H1 (cell line): ENCODE results near the gene AKR7A2. TPM values are rescaled to one million over a fixed set of nuclear protein-coding genes. Genes with fewer than 3 reads are reported as not detected.

ENCODE experiments used
- CTCF ChIA-PET: fragments of 300-600 bp; sonication (Branson Sonifier 250); formaldehyde crosslinking; loops from one replicate; lab custom pipeline; 2021; ENCODE audit not compliant: partially characterized antibody; lab: Charles Lee
- POLR2A ChIA-PET: fragments of 300-600 bp; sonication (Branson Sonifier 250); formaldehyde crosslinking; loops from one replicate; lab custom pipeline; 2021; ENCODE audit warnings: inconsistent platforms; ENCODE audit not compliant: partially characterized antibody; lab: Charles Lee
- DNase-seq, 2 experiments: peaks; one replicate each; pipeline versions ENCODE4 v3.0.0 to v3.0.0-alpha.2; 2010 to 2022; ENCODE audit warnings: low spot score in 2 of 2, low read depth in 1 of 2, mixed read lengths in 1 of 2
- FAIRE-seq: peaks from 2 replicates; lab custom pipeline; 2011; peaks lifted over from hg19 to GRCh38; lab: Jason Lieb, UNC
- H2AFZ ChIP-seq: 2 replicates; pipeline ENCODE4 v1.8.1; 2012; ENCODE audit warnings: low read length, inconsistent platforms
- H2AK5ac ChIP-seq: 2 replicates; pipeline ENCODE4 v1.6.1; 2013; ENCODE audit warnings: low read depth, low read length
- H2BK120ac ChIP-seq: replicated peaks from 2 replicates; pipeline ENCODE3; 2013; ENCODE audit warnings: low read depth, low read length, inconsistent platforms
- H2BK12ac ChIP-seq: 2 replicates; pipeline ENCODE4 v1.6.1; 2013; ENCODE audit warnings: low read depth, low read length
- H2BK15ac ChIP-seq: 2 replicates; pipeline ENCODE4 v1.6.1; 2013; ENCODE audit warnings: low read length
- H2BK20ac ChIP-seq: 2 replicates; pipeline ENCODE4 v1.6.1; 2013; ENCODE audit warnings: low read length
- H2BK5ac ChIP-seq: 2 replicates; pipeline ENCODE4 v1.6.1; 2013; ENCODE audit warnings: low read depth, low read length
- H3K14ac ChIP-seq: 2 replicates; pipeline ENCODE4 v1.6.1; 2013; ENCODE audit warnings: inconsistent platforms; ENCODE audit not compliant: insufficient read length
- H3K18ac ChIP-seq: 2 replicates; pipeline ENCODE4 v1.6.1; 2013; ENCODE audit warnings: low read length; ENCODE audit errors: extremely low read depth
- H3K23ac ChIP-seq: 2 replicates; pipeline ENCODE4 v1.6.1; 2013; ENCODE audit warnings: inconsistent platforms; ENCODE audit not compliant: insufficient read length
- H3K23me2 ChIP-seq: 2 replicates; pipeline ENCODE4 v1.6.1; 2013; ENCODE audit warnings: low read depth, low read length
- H3K27ac ChIP-seq: 2 replicates; pipeline ENCODE4 v1.6.1; 2011; ENCODE audit warnings: low read depth, low read length, inconsistent platforms
- H3K27me3 ChIP-seq, 4 experiments: replicated peaks in 1 of 4; 1 replicate in 1 of 4; 2 replicates in 3 of 4; pipeline versions ENCODE4 v1.6.1 to v1.8.1; 2011 to 2013; ENCODE audit warnings: low read length in 3 of 4, mild to moderate bottlenecking in 3 of 4, inconsistent platforms in 2 of 4, mixed read lengths in 2 of 4, moderate library complexity in 1 of 4; ENCODE audit not compliant: control insufficient read depth in 3 of 4, insufficient read depth in 3 of 4; ENCODE audit errors: extremely low read depth in 1 of 4
- H3K36me3 ChIP-seq, 4 experiments: 2 replicates each; pipeline versions ENCODE4 v1.6.1 to v1.8.1; 2011 to 2013; ENCODE audit warnings: mild to moderate bottlenecking in 4 of 4, low read length in 3 of 4, moderate library complexity in 2 of 4, control low read depth in 1 of 4, inconsistent platforms in 1 of 4; ENCODE audit not compliant: insufficient read depth in 4 of 4, control insufficient read depth in 2 of 4
- H3K4ac ChIP-seq: replicated peaks from 2 replicates; pipeline ENCODE3; 2013; ENCODE audit warnings: low read length, low read depth, mixed read lengths, inconsistent platforms; ENCODE audit not compliant: insufficient read length
- H3K4me1 ChIP-seq, 4 experiments: replicated peaks in 1 of 4; 1 replicate in 1 of 4; 2 replicates in 3 of 4; pipeline versions ENCODE4 v1.6.1 to v1.8.1; 2011 to 2013; ENCODE audit warnings: low read length in 3 of 4, inconsistent platforms in 2 of 4, mixed read lengths in 1 of 4; ENCODE audit not compliant: insufficient read depth in 4 of 4, control insufficient read depth in 3 of 4
- H3K4me2 ChIP-seq, 2 experiments: 2 replicates each; pipeline versions ENCODE4 v1.6.1 to v1.8.1; 2011 to 2013; ENCODE audit warnings: low read depth in 2 of 2, low read length in 2 of 2, control low read depth in 1 of 2, inconsistent platforms in 1 of 2, mild to moderate bottlenecking in 1 of 2; ENCODE audit not compliant: insufficient read depth in 1 of 2
- H3K4me3 ChIP-seq, 4 experiments: fragments of 200-600, 300-600 bp in 1 of 4; sonication (generic), shearing (Covaris generic), sonication (Bioruptor Twin) in 1 of 4; 2 replicates each; pipeline versions ENCODE4 v1.5.1 to v1.8.1; 2011 to 2016; ENCODE audit warnings: low read length in 4 of 4, low read depth in 3 of 4, control low read depth in 2 of 4, inconsistent platforms in 2 of 4, mild to moderate bottlenecking in 2 of 4, mixed read lengths in 1 of 4, moderate library complexity in 1 of 4; ENCODE audit not compliant: insufficient read depth in 2 of 4; ENCODE audit errors: extremely low read depth in 1 of 4
- H3K56ac ChIP-seq: replicated peaks from 2 replicates; pipeline ENCODE3; 2013; ENCODE audit warnings: low read depth, mild to moderate bottlenecking, mixed read lengths, low read length, inconsistent platforms; ENCODE audit not compliant: insufficient read length
- H3K79me1 ChIP-seq: 2 replicates; pipeline ENCODE4 v1.6.1; 2013; ENCODE audit warnings: low read depth, low read length, control low read depth
- H3K79me2 ChIP-seq, 2 experiments: 2 replicates each; pipeline versions ENCODE4 v1.6.1 to v1.8.1; 2012 to 2013; ENCODE audit warnings: low read length in 2 of 2, mild to moderate bottlenecking in 2 of 2, inconsistent platforms in 1 of 2; ENCODE audit not compliant: insufficient read depth in 2 of 2, control insufficient read depth in 1 of 2
- H3K9ac ChIP-seq, 4 experiments: replicated peaks in 1 of 4; 1 replicate in 1 of 4; 2 replicates in 3 of 4; pipeline versions ENCODE4 v1.6.1 to v1.8.1; 2011 to 2013; ENCODE audit warnings: low read depth in 3 of 4, low read length in 3 of 4, control low read depth in 2 of 4, mild to moderate bottlenecking in 2 of 4, moderate library complexity in 2 of 4, inconsistent platforms in 1 of 4; ENCODE audit errors: extremely low read depth in 1 of 4
- H3K9me3 ChIP-seq, 2 experiments: 2 replicates each; pipeline versions ENCODE4 v1.6.1 to v1.8.1; 2012 to 2013; ENCODE audit warnings: mild to moderate bottlenecking in 2 of 2, moderate library complexity in 2 of 2, control low read depth in 1 of 2, inconsistent platforms in 1 of 2, low read depth in 1 of 2, low read length in 1 of 2, mixed read lengths in 1 of 2; ENCODE audit not compliant: insufficient read depth in 2 of 2
- H4K20me1 ChIP-seq, 2 experiments: replicated peaks in 1 of 2; 2 replicates each; pipeline versions ENCODE3 to v1.8.1; 2011 to 2013; ENCODE audit warnings: inconsistent platforms in 2 of 2, low read length in 2 of 2, mild to moderate bottlenecking in 1 of 2; ENCODE audit not compliant: insufficient read depth in 2 of 2, control insufficient read depth in 1 of 2
- H4K5ac ChIP-seq: 2 replicates; pipeline ENCODE4 v1.6.1; 2013; ENCODE audit warnings: low read length, low read depth, mixed read lengths, inconsistent platforms; ENCODE audit not compliant: insufficient read length
- H4K8ac ChIP-seq: 2 replicates; pipeline ENCODE4 v1.8.0; 2013; ENCODE audit warnings: mild to moderate bottlenecking, moderate library complexity, low read length, inconsistent platforms; ENCODE audit not compliant: insufficient read depth; ENCODE audit errors: extremely low read depth
- H4K91ac ChIP-seq: replicated peaks from 2 replicates; pipeline ENCODE3; 2013; ENCODE audit warnings: low read length, mixed read lengths, inconsistent platforms; ENCODE audit not compliant: insufficient read length
- ASH2L ChIP-seq: fragments of 200-600, 300-600 bp; sonication (generic); IDR thresholded peaks from one replicate; pipeline ENCODE4 v1.7.1; 2017; ENCODE audit warnings: low read length
- CEBPB ChIP-seq: IDR thresholded peaks from 2 replicates; pipeline ENCODE4 v1.6.1; 2012; ENCODE audit warnings: low read depth, low read length
- CTBP2 ChIP-seq: IDR thresholded peaks from 2 replicates; pipeline ENCODE4 v1.7.0; 2011; ENCODE audit warnings: borderline replicate concordance, mild to moderate bottlenecking, moderate library complexity, mixed read lengths, low read length; ENCODE audit not compliant: insufficient read depth, insufficient read length
- GABPA ChIP-seq: IDR thresholded peaks from 2 replicates; pipeline ENCODE4 v1.6.1; 2011; ENCODE audit warnings: mild to moderate bottlenecking, low read length, moderate library complexity, borderline replicate concordance; ENCODE audit not compliant: insufficient read depth
- KDM1A ChIP-seq: fragments of 200-600, 300-600 bp; sonication (generic); IDR thresholded peaks from 2 replicates; pipeline ENCODE4 v1.7.1; 2016; ENCODE audit warnings: mild to moderate bottlenecking, low read length, borderline replicate concordance
- POLR2A ChIP-seq, 2 experiments: IDR thresholded peaks; 1 replicate in 1 of 2; 2 replicates in 1 of 2; pipeline ENCODE4 v1.6.1; 2011; ENCODE audit warnings: low read depth in 2 of 2, low read length in 2 of 2, mild to moderate bottlenecking in 2 of 2; ENCODE audit errors: control extremely low read depth in 1 of 2
- POLR2AphosphoS5 ChIP-seq: IDR thresholded peaks from 2 replicates; pipeline ENCODE4 v1.6.1; 2011; ENCODE audit warnings: low read depth, low read length
- POU5F1 ChIP-seq: IDR thresholded peaks from 2 replicates; pipeline ENCODE4 v1.6.1; 2011; ENCODE audit warnings: low read depth, mild to moderate bottlenecking, low read length, moderate library complexity
- RXRA ChIP-seq: IDR thresholded peaks from 2 replicates; pipeline ENCODE4 v1.6.1; 2011; ENCODE audit warnings: low read depth, mild to moderate bottlenecking, low read length, moderate library complexity; ENCODE audit not compliant: insufficient read depth
- SIX5 ChIP-seq: IDR thresholded peaks from 2 replicates; pipeline ENCODE4 v1.6.1; 2011; ENCODE audit warnings: mild to moderate bottlenecking, low read depth, low read length
- SP4 ChIP-seq: IDR thresholded peaks from 2 replicates; pipeline ENCODE4 v1.6.1; 2012; ENCODE audit warnings: low read length, inconsistent platforms
- TBP ChIP-seq: IDR thresholded peaks from 2 replicates; pipeline ENCODE4 v1.6.1; 2011; ENCODE audit warnings: low read depth, low read length, improper control_type of control experiment
- WGBS, 2 experiments: shearing (Covaris generic) in 1 of 2; methylation state at CpG; one replicate each; pipeline versions ENCODE4 v1.1.6 to v1.1.7; 2013 to 2015; ENCODE audit warnings: low lambda C conversion rate in 2 of 2, mixed read lengths in 2 of 2, inconsistent platforms in 1 of 2, low coverage in 1 of 2, missing lambda C conversion rate in 1 of 2; ENCODE audit not compliant: insufficient replicate concordance in 2 of 2, insufficient coverage in 1 of 2, insufficient read length in 1 of 2; ENCODE audit errors: extremely low coverage in 1 of 2, missing lambda C conversion rate in 1 of 2; 5-methylcytosine and 5-hydroxymethylcytosine counted together
- polyA plus RNA-seq, 7 experiments: library from polyadenylated mRNA; depleted of rRNA in 3 of 7; stranded (reverse) in 5 of 7; unstranded in 2 of 7; fragments of >200 nt in 5 of 7; fragments of 200-250 nt in 2 of 7; gene quantifications; 1 replicate in 5 of 7; 2 replicates in 1 of 7; 4 replicates in 1 of 7; pipeline versions ENCODE4 v1.2.1 to v1.2.3, GENCODE V29; 2011 to 2013; ENCODE audit warnings: missing spikeins in 2 of 7, mixed read lengths in 2 of 7
- total RNA-seq: library from RNA; stranded (reverse); fragmentation: NEBNext Ultra II Directional; extraction: Animal tissue kit (Norgen Biotek cat#: 25700); gene quantifications from 2 replicates; pipeline ENCODE4 v1.2.1, GENCODE V29; 2021
- TF ChIP-seq, protein P1 (sequence below): IDR thresholded peaks from 2 replicates; pipeline ENCODE4 v1.6.1; 2012; ENCODE audit warnings: inconsistent platforms

AKR7A2 gene
- total and polyA plus RNA-seq, 2 of the 8 experiments (the other 6 are each of a cell fraction or from before 2014, with no cell fraction given): 32.0 to 48.3 TPM

DNA sequence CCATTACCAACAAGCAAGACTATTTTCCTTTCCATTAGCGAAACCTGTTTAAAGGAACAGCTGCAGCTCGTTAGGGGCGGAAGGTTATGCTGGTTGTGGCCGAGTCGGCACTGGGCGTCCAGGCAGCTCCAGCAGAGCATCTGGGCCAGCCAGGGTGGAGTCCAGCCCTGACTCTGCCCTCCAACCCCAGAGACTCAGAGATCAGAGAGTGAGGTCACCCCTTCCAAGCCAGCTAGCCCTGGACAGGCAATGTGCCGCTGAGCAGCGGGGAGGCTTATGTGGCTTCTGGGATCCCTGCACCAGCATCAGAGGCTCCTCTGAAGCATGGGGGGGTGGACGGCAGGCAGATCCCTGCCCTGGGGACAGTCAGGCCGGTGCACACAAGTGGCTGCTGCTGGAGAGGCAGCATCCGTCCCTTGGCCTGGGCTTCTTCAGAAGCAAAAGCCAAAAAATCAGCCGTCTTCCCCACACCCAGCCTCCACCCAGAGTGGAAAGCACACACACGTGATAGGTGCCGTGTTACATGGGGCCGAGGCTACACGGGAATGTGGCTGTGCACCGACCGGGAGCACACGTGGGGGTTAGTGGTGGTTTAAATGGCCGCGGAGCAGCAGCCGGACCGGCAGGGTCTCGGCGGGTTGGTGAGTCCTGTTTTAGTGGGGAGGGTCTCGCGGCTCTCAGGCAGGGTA lies 30.3 kb upstream of the AKR7A2 start:
- no peak overlapping the region for H3K4ac ChIP-seq
- no peaks in the 10 kb centered on the region for H3K27me3 ChIP-seq
- no peak overlapping the region for H3K14ac ChIP-seq
- H3K27ac ChIP-seq: 0 out of 2 replicates have a peak overlapping the region, but pooled peaks have one; percentile 15
- H3K18ac ChIP-seq: no peak overlapping the region
- 96% methylated on average over 27 of the region's 27 CpGs; no CpG with 5 or more reads in 1 of the 2 experiments for WGBS, 2 experiments
- no peak overlapping the region for H3K9ac ChIP-seq
- H4K5ac ChIP-seq: no peak overlapping the region
- no peak overlapping the region for H2AK5ac ChIP-seq
- H2BK5ac ChIP-seq: no peak overlapping the region
- no peak overlapping the region for H4K8ac ChIP-seq
- no peak overlapping the region for H3K4me3 ChIP-seq
- FAIRE-seq (no peak), DNase-seq (no peak)
- H3K36me3 ChIP-seq: peaks cover 3 to 18% (median 5%) of the 10 kb centered on the region in 4 experiments; a peak in 4 of 8 replicates
- H2BK120ac ChIP-seq: no peak overlapping the region
- H2BK15ac ChIP-seq: no peak overlapping the region
- peaks cover 6% of the 10 kb centered on the region in 2 experiments for H4K20me1 ChIP-seq
- no peak overlapping the region for H4K91ac ChIP-seq
- no peak overlapping the region for H2BK12ac ChIP-seq
- no peaks in the 10 kb centered on the region for H3K79me1 ChIP-seq
- no peak overlapping the region for H3K4me2 ChIP-seq
- H3K4me1 ChIP-seq: peaks cover 0 to 15% (median 10%) of the 10 kb centered on the region in 4 experiments; a peak in 5 of 7 replicates
- POLR2A ChIA-PET: interaction anchor here (1.5 kb wide), 2 partner anchors 11 kb away, joined by 3 to 5 read pairs; no protein-coding TSS in a partner anchor
- no peaks in the 10 kb centered on the region for H3K79me2 ChIP-seq
- no peak overlapping the region for H3K23ac ChIP-seq
- no peak overlapping the region for H3K56ac ChIP-seq
- no peak overlapping the region for H2AFZ ChIP-seq
- CTCF ChIA-PET: interaction anchor here (0.6 to 8.0 kb wide), 45 partner anchors 8 to 1422 kb away, joined by 3 to 72 read pairs (median 4); partner anchors contain the start of genes AKR7A2 and SLC66A1
- H3K23me2 ChIP-seq: peaks cover 2% of the 10 kb centered on the region; the same call in 1 of the 2 replicates
- no peak overlapping the region for H2BK20ac ChIP-seq
- no peaks in the 10 kb centered on the region for H3K9me3 ChIP-seq
- TF ChIP-seq CEBPB (no peak), POLR2AphosphoS5 (no peak), SIX5 (no peak), SP4 (no peak), POLR2A (IDR thresholded peaks at IDR 0.05; ENCODE audit: control extremely low read depth in 1 of 2, low read depth in 2 of 2, low read length in 2 of 2) (no peak), CTBP2 (no peak), RXRA (no peak), KDM1A (no peak), POU5F1 (no peak), TBP (no peak), GABPA (no peak), ASH2L (no peak)
- TF ChIP-seq, protein P1, sequence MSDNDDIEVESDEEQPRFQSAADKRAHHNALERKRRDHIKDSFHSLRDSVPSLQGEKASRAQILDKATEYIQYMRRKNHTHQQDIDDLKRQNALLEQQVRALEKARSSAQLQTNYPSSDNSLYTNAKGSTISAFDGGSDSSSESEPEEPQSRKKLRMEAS: no peak
